K562 (cell line): ENCODE data around the gene KRTAP5-1. TPM values are rescaled to one million over a fixed set of nuclear protein-coding genes. Genes with fewer than 3 reads are reported as not detected.
A peak's percentile ranks its signal among the peaks of the same experiment; 100 is the strongest.

Source experiments
- ADNP ChIP-seq: fragments of 200-800 bp; sonication (Bioruptor generic); IDR thresholded peaks from 2 replicates; pipeline ENCODE4 v1.6.1; 2016; ENCODE audit warnings: missing genetic modification characterization, missing compliant biosample characterization
- BRF1 ChIP-seq: IDR thresholded peaks from 3 replicates; pipeline ENCODE4 v1.6.1; 2011; ENCODE audit warnings: borderline replicate concordance, mild to moderate bottlenecking; ENCODE audit not compliant: insufficient read length; ENCODE audit errors: extremely low read depth
- CCNT2 ChIP-seq: IDR thresholded peaks from 2 replicates; pipeline ENCODE4 v1.6.1; 2011; ENCODE audit warnings: borderline replicate concordance, low read depth, mild to moderate bottlenecking, moderate library complexity, mixed read lengths, low read length; ENCODE audit not compliant: insufficient read length; ENCODE audit errors: extremely low read depth
- CEBPG ChIP-seq, 3 experiments: fragments of 200-800 bp in 1 of 3; sonication (Bioruptor generic) in 1 of 3; sonication (generic) in 1 of 3; formaldehyde crosslinking in 1 of 3; IDR thresholded peaks in 2 of 3; conservative IDR thresholded peaks in 1 of 3; 2 replicates each; pipeline versions ENCODE4 v1.6.1 to v1.8.0; 2016 to 2022; ENCODE audit warnings: missing compliant biosample characterization in 2 of 3, missing genetic modification characterization in 2 of 3, mild to moderate bottlenecking in 1 of 3, missing genetic modification reagents in 1 of 3
- CREB5 ChIP-seq: fragments of 250-450 bp; sonication (Bioruptor Pico); IDR thresholded peaks from 2 replicates; pipeline ENCODE4 v1.5.0; 2020; ENCODE audit warnings: mild to moderate bottlenecking
- CREM ChIP-seq: IDR thresholded peaks from 2 replicates; pipeline ENCODE4 v1.6.1; 2014; ENCODE audit warnings: antibody characterized with exemption, low read depth
- E2F3 ChIP-seq: fragments of 250-450 bp; sonication (Bioruptor Pico); IDR thresholded peaks from 2 replicates; pipeline ENCODE4 v1.4.0; 2020; ENCODE audit warnings: mild to moderate bottlenecking
- KDM5B ChIP-seq: fragments of 200-600 bp; sonication (generic); IDR thresholded peaks from 2 replicates; pipeline ENCODE4 v1.6.1; 2012; ENCODE audit warnings: low read depth, mild to moderate bottlenecking, moderate library complexity, low read length, control low read depth, inconsistent platforms; ENCODE audit not compliant: insufficient replicate concordance
- MCM2 ChIP-seq: fragments of 450-650 bp; IDR thresholded peaks from 2 replicates; pipeline ENCODE4 v1.6.1; 2017; ENCODE audit warnings: low read depth, mild to moderate bottlenecking
- MTF1 ChIP-seq: fragments of 250-450 bp; sonication (Bioruptor Pico); IDR thresholded peaks from 2 replicates; pipeline ENCODE4 v1.9.0; 2021; ENCODE audit warnings: moderate library complexity, mild to moderate bottlenecking, inconsistent platforms, borderline replicate concordance
- RHOXF2B ChIP-seq: fragments of 250-450 bp; sonication (Bioruptor Pico); conservative IDR thresholded peaks from 2 replicates; pipeline ENCODE4 v1.5.1; 2021
- SNIP1 ChIP-seq: fragments of 450-650 bp; IDR thresholded peaks from 2 replicates; pipeline ENCODE4 v1.7.1; 2017; ENCODE audit warnings: low read depth, mild to moderate bottlenecking
- TFAP4 ChIP-seq: sonication (generic); formaldehyde crosslinking; IDR thresholded peaks from 2 replicates; pipeline ENCODE4 v1.8.0; 2022; ENCODE audit warnings: missing genetic modification reagents, mild to moderate bottlenecking, moderate library complexity, borderline replicate concordance
- ZBTB9 ChIP-seq: fragments of 450-650 bp; formaldehyde crosslinking; IDR thresholded peaks from 2 replicates; pipeline ENCODE4 v1.4.0; 2020; ENCODE audit warnings: mild to moderate bottlenecking, moderate library complexity
- ZNF212 ChIP-seq: fragments of 450-650 bp; formaldehyde crosslinking; IDR thresholded peaks from 2 replicates; pipeline ENCODE4 v1.4.0; 2020; ENCODE audit warnings: mild to moderate bottlenecking
- ZNF449 ChIP-seq: fragments of 250-450 bp; sonication (Bioruptor Pico); IDR thresholded peaks from 2 replicates; pipeline ENCODE4 v1.8.0; 2022; ENCODE audit warnings: moderate library complexity, mild to moderate bottlenecking, inconsistent platforms
- ZNF639 ChIP-seq, 2 experiments: fragments of 200-800 bp in 1 of 2; sonication (Bioruptor generic) in 1 of 2; sonication (generic) in 1 of 2; formaldehyde crosslinking in 1 of 2; IDR thresholded peaks in 1 of 2; conservative IDR thresholded peaks in 1 of 2; 2 replicates each; pipeline versions ENCODE4 v1.5.0 to v1.6.1; 2016 to 2020; ENCODE audit warnings: missing compliant biosample characterization in 1 of 2, missing genetic modification characterization in 1 of 2, missing genetic modification reagents in 1 of 2
- polyA plus RNA-seq, 8 experiments: library from polyadenylated mRNA; depleted of rRNA in 4 of 8; stranded (reverse) in 5 of 8; unstranded in 3 of 8; fragments of >200 nt; fragmentation: Nextera tagmentation in 2 of 8; fragmentation: Illumina TruSeq in 1 of 8; extraction: Ambion mirVana in 2 of 8; extraction: Trizol in 1 of 8; gene quantifications; 2 replicates each; pipeline versions ENCODE4 v1.2.1 to v1.2.3, GENCODE V29; 2011 to 2014; ENCODE audit warnings: inconsistent platforms in 1 of 8, missing spikeins in 1 of 8
- total RNA-seq, 7 experiments: library from RNA; depleted of rRNA in 6 of 7; stranded (reverse); fragments of >200 nt in 6 of 7; fragmentation: Illumina TruSeq in 2 of 7; extraction: Trizol in 2 of 7; gene quantifications; 2 replicates each; pipeline versions ENCODE4 v1.2.1 to v1.2.3, GENCODE V29; 2011 to 2021; ENCODE audit warnings: low replicate concordance in 1 of 7

Gene KRTAP5-1
- total and polyA plus RNA-seq, 9 of the 15 experiments (the other 6 are each of a cell fraction or from before 2014, with no cell fraction given): not detected

- TF ChIP-seq ZNF212 (CRISPR knock-in tag) (no peak), CCNT2 (no peak), ADNP (tag) (no peak), CREM (peak; percentile 92), RHOXF2B (CRISPR knock-in tag) (no peak), ZBTB9 (CRISPR knock-in tag) (no peak), MTF1 (CRISPR knock-in tag) (no peak), KDM5B (no peak), E2F3 (CRISPR knock-in tag) (no peak), ZNF639 (CRISPR knock-in tag; conservative IDR thresholded peaks at IDR 0.05 in 1 of 2, IDR thresholded peaks at IDR 0.05 in 1 of 2) (no peak), TFAP4 (CRISPR knock-in tag) (peak; percentile 69; the same call in 1 of the 2 replicates), BRF1 (no peak), MCM2 (no peak), CREB5 (CRISPR knock-in tag) (no peak), CEBPG (CRISPR knock-in tag; IDR thresholded peaks at IDR 0.05) (no peak), CEBPG (tag; conservative IDR thresholded peaks at IDR 0.05 in 1 of 2, IDR thresholded peaks at IDR 0.05 in 1 of 2) (no peak), ZNF449 (CRISPR knock-in tag) (no peak), SNIP1 (no peak)
These were observed 34.4 kb upstream of the KRTAP5-1 start (continued) for GRCh38 chr11:1619449-1619848.
